Activated CD8-positive, alpha-beta T cell treated with anti-CD3 and anti-CD28 coated beads for 36 hours (primary cell): Measurements from ENCODE around the gene CD3E. TPM values are rescaled to one million over a fixed set of nuclear protein-coding genes. Genes with fewer than 3 reads are reported as not detected.

ENCODE experiments used
- ATAC-seq: fragments of 200-7000 bp; cut with Tn5 transposase; one replicate; pipeline ENCODE4 v1.10.0; 2021; ENCODE audit warnings: mild to moderate bottlenecking, moderate library complexity
- CTCF ChIA-PET: fragments of 350-600 bp; sonication (Branson Sonifier 250); formaldehyde crosslinking; loops from one replicate; lab custom pipeline; 2021; ENCODE audit warnings: antibody characterized with exemption; lab: Charles Lee
- POLR2A ChIA-PET: fragments of 350-600 bp; sonication (Branson Sonifier 250); formaldehyde crosslinking; loops from one replicate; lab custom pipeline; 2021; ENCODE audit warnings: antibody characterized with exemption; lab: Charles Lee
- DNase-seq: peaks from one replicate; pipeline ENCODE4 v3.0.0-alpha.2; 2020
- H3K27ac Mint-ChIP-seq: one replicate; pipeline ENCODE4 v1.8.0; 2021; ENCODE audit warnings: mild to moderate bottlenecking, mixed read lengths
- H3K27me3 Mint-ChIP-seq: one replicate; pipeline ENCODE4 v1.8.0; 2021; ENCODE audit warnings: mixed read lengths
- H3K36me3 Mint-ChIP-seq: one replicate; pipeline ENCODE4 v1.8.0; 2021; ENCODE audit warnings: low read depth, mixed read lengths
- H3K4me1 Mint-ChIP-seq: one replicate; pipeline ENCODE4 v1.8.0; 2021; ENCODE audit warnings: low read depth, mixed read lengths
- H3K4me3 Mint-ChIP-seq: one replicate; pipeline ENCODE4 v1.8.0; 2021; ENCODE audit warnings: mild to moderate bottlenecking, moderate library complexity, mixed read lengths
- H3K9me3 Mint-ChIP-seq: one replicate; pipeline ENCODE4 v1.8.0; 2021; ENCODE audit warnings: mixed read lengths
- CTCF ChIP-seq: fragments of 200-600 bp; IDR thresholded peaks from one replicate; pipeline ENCODE4 v1.8.0; 2022; ENCODE audit warnings: antibody characterized with exemption, mild to moderate bottlenecking
- intact Hi-C: fragments of 100-400 bp; cut with micrococcal nuclease; formaldehyde crosslinking; loops from one replicate; pipeline ENCODE4 v1.10.0; 2022
- total RNA-seq, 2 experiments: library from RNA; stranded (reverse); gene quantifications; one replicate each; pipeline ENCODE4 v1.2.3, GENCODE V29; 2021

The CD3E gene
- total RNA-seq, 2 experiments from 2014 or later: 372 to 387 TPM

GRCh38 chr11:118267486-118267885 lies 37.0 kb upstream of the CD3E start:
- TF ChIP-seq CTCF: no peak
- H3K4me1 Mint-ChIP-seq: peaks cover 26% of the 10 kb centered on the region
- intact Hi-C loops: no loop called here
- ATAC-seq (no peak), DNase-seq (no peak)
- ChIA-PET CTCF (interaction anchor here (0.7 to 1.9 kb wide), 6 partner anchors 8 to 69 kb away, joined by 3 to 7 read pairs (median 4); no protein-coding TSS in a partner anchor), POLR2A (interaction anchor here (0.6 to 1.8 kb wide), 3 partner anchors 11 to 51 kb away, joined by 4 to 5 read pairs (median 5); no protein-coding TSS in a partner anchor)
- no peak overlapping the region for H3K4me3 Mint-ChIP-seq
- H3K27me3 Mint-ChIP-seq: no peaks in the 10 kb centered on the region
- H3K27ac Mint-ChIP-seq: no peak overlapping the region
- H3K9me3 Mint-ChIP-seq: no peaks in the 10 kb centered on the region
- peaks cover 7% of the 10 kb centered on the region for H3K36me3 Mint-ChIP-seq

GRCh38 chr11:118272001-118272400 lies 32.5 kb upstream of the CD3E start:
- H3K9me3 Mint-ChIP-seq: no peaks in the 10 kb centered on the region
- POLR2A ChIA-PET: interaction anchor here (1.2 kb wide), 1 partner anchor 66 kb away, joined by 3 read pairs; no protein-coding TSS in a partner anchor
- intact Hi-C loops: no loop called here
- no peak overlapping the region for H3K27ac Mint-ChIP-seq
- no peaks in the 10 kb centered on the region for H3K27me3 Mint-ChIP-seq
- ATAC-seq (no peak), DNase-seq (no peak)
- TF ChIP-seq CTCF: no peak
- no peak overlapping the region for H3K4me3 Mint-ChIP-seq
- H3K4me1 Mint-ChIP-seq: peaks cover 30% of the 10 kb centered on the region
- no peaks in the 10 kb centered on the region for H3K36me3 Mint-ChIP-seq
- CTCF ChIA-PET: interaction anchor here (1.2 kb wide), 1 partner anchor 13 kb away, joined by 3 read pairs; no protein-coding TSS in a partner anchor

- ATAC-seq: no peak
- ChIA-PET CTCF (interaction anchor here (1.0 to 1.8 kb wide), 4 partner anchors 13 to 26 kb away, joined by 3 to 5 read pairs (median 3); no protein-coding TSS in a partner anchor), POLR2A (no interaction called here)
- no peak for DNase-seq
- Mint-ChIP-seq H3K27ac (no peak overlapping the region), H3K27me3 (no peaks in the 10 kb centered on the region), H3K4me3 (no peak overlapping the region), H3K36me3 (no peaks in the 10 kb centered on the region), H3K9me3 (no peaks in the 10 kb centered on the region), H3K4me1 (peaks cover 38% of the 10 kb centered on the region)
- intact Hi-C loops: no loop called here
- TF ChIP-seq CTCF: no peak
Measured at GRCh38 chr11:118274186-118274585, 30.3 kb upstream of the CD3E start.

- Mint-ChIP-seq H3K9me3 (no peaks in the 10 kb centered on the region), H3K4me3 (no peak overlapping the region), H3K36me3 (no peaks in the 10 kb centered on the region), H3K4me1 (peaks cover 40% of the 10 kb centered on the region), H3K27me3 (no peaks in the 10 kb centered on the region), H3K27ac (peak overlapping the region; percentile 43)
- ATAC-seq (peak; percentile 63), DNase-seq (no peak)
- TF ChIP-seq CTCF: no peak
- ChIA-PET POLR2A (interaction anchor here (0.7 to 2.1 kb wide), 6 partner anchors 10 to 81 kb away, joined by 3 to 4 read pairs (median 3); partner anchors contain the start of gene MPZL2), CTCF (interaction anchor here (0.8 to 3.4 kb wide), 10 partner anchors 14 to 161 kb away, joined by 3 to 13 read pairs (median 4); no protein-coding TSS in a partner anchor)
- intact Hi-C loops: no loop called here
Measured at GRCh38 chr11:118275176-118275575, 29.4 kb upstream of the CD3E start.

GRCh38 chr11:118276422-118276821 lies 28.1 kb upstream of the CD3E start:
- ATAC-seq (no peak), DNase-seq (no peak)
- H3K36me3 Mint-ChIP-seq: no peaks in the 10 kb centered on the region
- ChIA-PET CTCF (interaction anchor here (1.2 to 3.4 kb wide), 11 partner anchors 9 to 212 kb away, joined by 3 to 13 read pairs (median 6); partner anchors contain the start of genes MPZL2 and MPZL3), POLR2A (interaction anchor here (1.0 to 2.1 kb wide), 7 partner anchors 9 to 69 kb away, joined by 3 to 4 read pairs (median 3); partner anchors contain the start of gene MPZL2)
- H3K27ac Mint-ChIP-seq: peak overlapping the region; percentile 14
- intact Hi-C loops: no loop called here
- H3K4me1 Mint-ChIP-seq: peaks cover 46% of the 10 kb centered on the region
- TF ChIP-seq CTCF: no peak
- H3K4me3 Mint-ChIP-seq: no peak overlapping the region
- H3K27me3 Mint-ChIP-seq: no peaks in the 10 kb centered on the region
- H3K9me3 Mint-ChIP-seq: no peaks in the 10 kb centered on the region
